Right lobe of liver (tissue), 4 donors: ENCODE measurements around the gene EVC.

ENCODE experiments used
- CTCF ChIP-seq, 4 donors: fragments of 200-600 bp in 3 of 4; fragments of 450-650 bp in 1 of 4; IDR thresholded peaks; one replicate each; pipeline versions ENCODE4 v1.5.1 to v1.8.0; 2016 to 2022; ENCODE audit warnings: antibody characterized with exemption in 4 of 4, mild to moderate bottlenecking in 2 of 4
- POLR2A ChIP-seq: fragments of 450-650 bp; IDR thresholded peaks from one replicate; pipeline ENCODE4 v1.6.1; 2017; ENCODE audit warnings: antibody characterized with exemption, mild to moderate bottlenecking
- donor health status: DM: no; HTN: no; CAD: no.
- donor health status: DM: no; HTN: no; CAD: no.
- donor health status: DM: no; HTN: yes; CAD: no.

- TF ChIP-seq CTCF (IDR thresholded peaks at IDR 0.05) (peak in 3 of 4 donors; percentile 32 to 43 (median 32)), POLR2A (no peak)
Observed at GRCh38 chr4:5821665-5822358, 110.8 kb downstream of the EVC start.
